Fibroblast of villous mesenchyme (primary cell): Measurements from ENCODE around the gene NEK4. TPM values are rescaled to one million over a fixed set of nuclear protein-coding genes. Genes with fewer than 3 reads are reported as not detected.

ENCODE experiments used
- DNase-seq: peaks from one replicate; pipeline ENCODE4 v3.0.0-alpha.2; 2010; ENCODE audit warnings: low read depth
- H3K4me3 ChIP-seq: 2 replicates; pipeline ENCODE4 v1.5.1; 2011; ENCODE audit warnings: low read depth, mild to moderate bottlenecking, low read length
- CTCF ChIP-seq: IDR thresholded peaks from 2 replicates; pipeline ENCODE4 v1.5.1; 2012; ENCODE audit warnings: low read depth, mild to moderate bottlenecking, low read length; ENCODE audit not compliant: insufficient read depth
- total RNA-seq: library from RNA; depleted of rRNA; stranded (reverse); fragments of >200 nt; gene quantifications from 2 replicates; pipeline ENCODE4 v1.2.3, GENCODE V29; 2012

NEK4 gene
- total RNA-seq, 1 donor, result 28.1 TPM

DNA sequence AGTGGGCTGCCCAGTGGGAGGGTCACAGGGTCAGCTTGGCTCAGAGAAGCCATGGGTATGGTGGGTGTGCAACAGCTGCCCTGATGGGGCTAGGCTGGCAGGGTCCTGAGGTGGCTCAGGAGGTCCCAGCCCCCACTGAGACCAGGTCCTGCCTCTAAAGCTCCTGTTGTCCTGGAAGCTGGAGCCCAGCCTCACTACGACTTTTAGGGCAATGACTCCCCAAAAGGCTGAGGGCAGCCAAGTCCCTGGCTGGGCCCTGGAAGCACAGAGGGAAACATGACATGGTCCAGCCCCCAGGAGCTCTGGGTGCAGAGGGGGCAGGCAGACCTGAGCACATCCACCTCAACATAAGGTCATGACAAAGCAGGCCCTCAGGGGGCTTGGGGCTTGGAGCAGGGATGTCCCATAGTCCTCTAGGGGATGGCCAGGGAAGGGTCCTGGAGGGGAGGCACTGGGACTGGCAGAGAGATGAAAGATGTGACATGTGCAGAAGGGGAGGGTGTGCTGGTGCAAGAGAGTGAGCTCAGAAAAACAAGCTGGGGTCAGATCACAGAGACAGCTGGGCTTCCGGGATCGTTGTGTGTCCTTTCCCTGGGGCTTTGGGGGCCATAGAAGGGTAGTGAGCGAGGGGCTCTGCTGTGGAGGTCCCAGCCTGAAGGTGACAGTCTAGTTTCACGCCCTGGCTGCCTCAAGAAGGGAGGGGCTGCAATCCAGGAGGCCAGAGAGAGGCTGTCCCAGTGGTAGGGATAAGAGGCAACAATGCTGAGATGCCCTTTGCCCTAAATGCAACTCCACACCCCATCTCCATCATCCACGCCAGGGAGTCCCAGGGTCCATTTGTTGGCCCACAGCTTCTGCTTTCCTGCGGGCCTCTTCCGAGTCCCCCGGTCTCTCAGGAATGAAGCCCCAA, 23.2 kb upstream of the NEK4 start:
- H3K4me3 ChIP-seq, result no peak overlapping the region
- DNase-seq, result no peak
- TF ChIP-seq CTCF, result no peak

- peak; percentile 3 for DNase-seq
Measured at GRCh38 chr3:52792961-52793695, 22.4 kb upstream of the NEK4 start.

GRCh38 chr3:52792413-52792812, 21.7 kb upstream of the NEK4 start:
- no peak for TF ChIP-seq CTCF
- no peak overlapping the region for H3K4me3 ChIP-seq
- no peak for DNase-seq

More at GRCh38 chr3:52792961-52793695, 22.4 kb upstream of the NEK4 start:
- no peak overlapping the region for H3K4me3 ChIP-seq
- TF ChIP-seq CTCF, result no peak

DNA sequence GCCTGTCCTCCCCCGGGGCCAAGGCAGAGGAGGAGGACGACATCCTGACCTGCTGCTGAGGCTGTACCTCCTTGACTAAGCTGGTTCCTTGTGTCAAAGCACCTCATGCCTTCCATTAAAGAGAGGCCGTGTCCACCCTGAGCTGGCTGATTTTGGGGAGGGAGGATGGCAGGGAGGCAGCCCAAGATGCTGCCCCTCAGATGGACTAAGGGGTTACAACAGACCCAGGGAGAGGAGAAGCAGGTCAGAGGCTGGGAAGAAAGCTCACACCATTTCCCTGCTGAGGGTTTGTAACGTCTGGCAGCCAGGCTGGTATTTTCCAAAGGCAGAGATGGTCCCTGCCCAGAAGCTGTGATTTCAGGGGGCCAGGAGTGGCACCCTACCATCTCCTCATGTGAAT, 21.2 kb upstream of the NEK4 start:
- DNase-seq, result no peak
- H3K4me3 ChIP-seq, result no peak overlapping the region
- TF ChIP-seq CTCF, result no peak

GRCh38 chr3:52791366-52791765, 20.6 kb upstream of the NEK4 start:
- no peak overlapping the region for H3K4me3 ChIP-seq
- no peak for TF ChIP-seq CTCF
- no peak for DNase-seq

GRCh38 chr3:52790741-52791140, 20.0 kb upstream of the NEK4 start:
- no peak for DNase-seq
- TF ChIP-seq CTCF, result no peak
- H3K4me3 ChIP-seq, result no peak overlapping the region
